ENCODE results near the gene CELSR2.

CELSR2 gene

GRCh38 chr1:109279615-109280278 is 30.4 kb downstream of the CELSR2 start:
- H3K9me3 ChIP-seq (ENCODE audit: control insufficient read depth, insufficient read depth, low read depth, low read length): no peaks in the 10 kb centered on the region
- peaks cover 7% of the 10 kb centered on the region for H3K4me1 ChIP-seq (ENCODE audit: control insufficient read depth, insufficient read depth, low read length)
- ChIA-PET CTCF (interaction anchor here (0.7 to 5.5 kb wide), 8 partner anchors 20 to 253 kb away, joined by 3 to 126 read pairs (median 4); partner anchors contain the start of gene SORT1), POLR2A (no interaction called here)
- H3K27ac ChIP-seq (ENCODE audit: extremely low read depth, low read depth, low read length): no peak overlapping the region
- no peak for TF ChIP-seq KLF9 (tag by site-specific recombination; IDR thresholded peaks at IDR 0.05; ENCODE audit: low read depth)
- TF ChIP-seq ZNF514 (tag by site-specific recombination; IDR thresholded peaks at IDR 0.05): no peak
- TF ChIP-seq ZNF416 (tag by site-specific recombination; IDR thresholded peaks at IDR 0.05): no peak
- no peak for TF ChIP-seq ZNF366 (tag by site-specific recombination; conservative IDR thresholded peaks at IDR 0.05)
- TF ChIP-seq, protein P1, sequence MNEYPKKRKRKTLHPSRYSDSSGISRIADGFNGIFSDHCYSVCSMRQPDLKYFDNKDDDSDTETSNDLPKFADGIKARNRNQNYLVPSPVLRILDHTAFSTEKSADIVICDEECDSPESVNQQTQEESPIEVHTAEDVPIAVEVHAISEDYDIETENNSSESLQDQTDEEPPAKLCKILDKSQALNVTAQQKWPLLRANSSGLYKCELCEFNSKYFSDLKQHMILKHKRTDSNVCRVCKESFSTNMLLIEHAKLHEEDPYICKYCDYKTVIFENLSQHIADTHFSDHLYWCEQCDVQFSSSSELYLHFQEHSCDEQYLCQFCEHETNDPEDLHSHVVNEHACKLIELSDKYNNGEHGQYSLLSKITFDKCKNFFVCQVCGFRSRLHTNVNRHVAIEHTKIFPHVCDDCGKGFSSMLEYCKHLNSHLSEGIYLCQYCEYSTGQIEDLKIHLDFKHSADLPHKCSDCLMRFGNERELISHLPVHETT (tag by site-specific recombination; IDR thresholded peaks at IDR 0.05): no peak
- TF ChIP-seq ZIC2 (tag by site-specific recombination; IDR thresholded peaks at IDR 0.05): no peak
- TF ChIP-seq HOXD13 (CRISPR knock-in tag; IDR thresholded peaks at IDR 0.05; ENCODE audit: borderline replicate concordance): no peak
- TF ChIP-seq YY2 (tag by site-specific recombination; IDR thresholded peaks at IDR 0.05): no peak
- no peak for TF ChIP-seq ZNF239 (tag by site-specific recombination; IDR thresholded peaks at IDR 0.05)
- no peak for TF ChIP-seq ZNF488 (tag by site-specific recombination; IDR thresholded peaks at IDR 0.05)
- TF ChIP-seq, protein P2, sequence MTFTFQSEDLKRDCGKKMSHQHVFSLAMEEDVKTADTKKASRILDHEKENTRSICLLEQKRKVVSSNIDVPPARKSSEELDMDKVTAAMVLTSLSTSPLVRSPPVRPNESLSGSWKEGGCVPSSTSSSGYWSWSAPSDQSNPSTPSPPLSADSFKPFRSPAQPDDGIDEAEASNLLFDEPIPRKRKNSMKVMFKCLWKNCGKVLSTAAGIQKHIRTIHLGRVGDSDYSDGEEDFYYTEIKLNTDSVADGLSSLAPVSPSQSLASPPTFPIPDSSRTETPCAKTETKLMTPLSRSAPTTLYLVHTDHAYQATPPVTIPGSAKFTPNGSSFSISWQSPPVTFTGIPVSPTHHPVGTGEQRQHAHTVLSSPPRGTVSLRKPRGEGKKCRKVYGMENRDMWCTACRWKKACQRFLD (tag by site-specific recombination; IDR thresholded peaks at IDR 0.05): no peak
- peaks cover 8 to 43% of the 10 kb centered on the region in 2 experiments for H3K36me3 ChIP-seq (ENCODE audit: control insufficient read depth in 2 of 2, insufficient read depth in 1 of 2, low read length in 2 of 2)
- no peak overlapping the region for H3K4me3 ChIP-seq (ENCODE audit: low read depth, low read length)

GRCh38 chr1:109280862-109281261 is 31.5 kb downstream of the CELSR2 start:
- H3K36me3 ChIP-seq (ENCODE audit: control insufficient read depth in 2 of 2, insufficient read depth in 1 of 2, low read length in 2 of 2): peaks cover 8 to 43% of the 10 kb centered on the region in 2 experiments
- H3K4me3 ChIP-seq (ENCODE audit: low read depth, low read length): no peak overlapping the region
- ChIA-PET CTCF (interaction anchor here (5.5 kb wide), 1 partner anchor 118 kb away, joined by 126 read pairs; the partner anchor contains the start of gene SORT1), POLR2A (no interaction called here)
- H3K4me1 ChIP-seq (ENCODE audit: control insufficient read depth, insufficient read depth, low read length): peaks cover 3% of the 10 kb centered on the region
- H3K27ac ChIP-seq (ENCODE audit: extremely low read depth, low read depth, low read length): no peak overlapping the region
- no peaks in the 10 kb centered on the region for H3K9me3 ChIP-seq (ENCODE audit: control insufficient read depth, insufficient read depth, low read depth, low read length)
- TF ChIP-seq ZBTB49 (tag by site-specific recombination; IDR thresholded peaks at IDR 0.05; ENCODE audit: low read depth): no peak
- TF ChIP-seq ZNF776 (tag by site-specific recombination; IDR thresholded peaks at IDR 0.05; ENCODE audit: borderline replicate concordance): no peak
- TF ChIP-seq, protein P3, sequence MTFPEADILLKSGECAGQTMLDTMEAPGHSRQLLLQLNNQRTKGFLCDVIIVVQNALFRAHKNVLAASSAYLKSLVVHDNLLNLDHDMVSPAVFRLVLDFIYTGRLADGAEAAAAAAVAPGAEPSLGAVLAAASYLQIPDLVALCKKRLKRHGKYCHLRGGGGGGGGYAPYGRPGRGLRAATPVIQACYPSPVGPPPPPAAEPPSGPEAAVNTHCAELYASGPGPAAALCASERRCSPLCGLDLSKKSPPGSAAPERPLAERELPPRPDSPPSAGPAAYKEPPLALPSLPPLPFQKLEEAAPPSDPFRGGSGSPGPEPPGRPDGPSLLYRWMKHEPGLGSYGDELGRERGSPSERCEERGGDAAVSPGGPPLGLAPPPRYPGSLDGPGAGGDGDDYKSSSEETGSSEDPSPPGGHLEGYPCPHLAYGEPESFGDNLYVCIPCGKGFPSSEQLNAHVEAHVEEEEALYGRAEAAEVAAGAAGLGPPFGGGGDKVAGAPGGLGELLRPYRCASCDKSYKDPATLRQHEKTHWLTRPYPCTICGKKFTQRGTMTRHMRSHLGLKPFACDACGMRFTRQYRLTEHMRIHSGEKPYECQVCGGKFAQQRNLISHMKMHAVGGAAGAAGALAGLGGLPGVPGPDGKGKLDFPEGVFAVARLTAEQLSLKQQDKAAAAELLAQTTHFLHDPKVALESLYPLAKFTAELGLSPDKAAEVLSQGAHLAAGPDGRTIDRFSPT (tag by site-specific recombination; IDR thresholded peaks at IDR 0.05): 0 out of 2 replicates have a peak, but pooled peaks have one; percentile 41
- no peak for TF ChIP-seq ZNF184 (tag by site-specific recombination; IDR thresholded peaks at IDR 0.05)
- TF ChIP-seq ELK4 (IDR thresholded peaks at IDR 0.05; ENCODE audit: borderline replicate concordance, low read depth, low read length): no peak
- no peak for TF ChIP-seq ZNF48 (tag by site-specific recombination; IDR thresholded peaks at IDR 0.05)
- no peak for TF ChIP-seq SCRT2 (tag by site-specific recombination; IDR thresholded peaks at IDR 0.05)
- peak; percentile 49 for TF ChIP-seq ZFHX2 (tag by site-specific recombination; conservative IDR thresholded peaks at IDR 0.05)
- TF ChIP-seq ZNF280C (tag by site-specific recombination; IDR thresholded peaks at IDR 0.05): no peak
- no peak for TF ChIP-seq ZNF157 (tag by site-specific recombination; IDR thresholded peaks at IDR 0.05)
- TF ChIP-seq GLIS1 (tag by site-specific recombination; IDR thresholded peaks at IDR 0.05): no peak
- TF ChIP-seq ZNF837 (tag by site-specific recombination; IDR thresholded peaks at IDR 0.05): no peak
- no peak for TF ChIP-seq ZNF175 (tag by site-specific recombination; IDR thresholded peaks at IDR 0.05)
